Natural killer cell treated with Interleukin-12 subunit alpha and Interleukin-12 subunit beta and Interleukin-15 and Interleukin-18, amount 100 ng/mL, for 72 hours (primary cell): Measurements from ENCODE around the gene CEP68. TPM values are rescaled to one million over a fixed set of nuclear protein-coding genes. Genes with fewer than 3 reads are reported as not detected.
A peak's percentile ranks its signal among the peaks of the same experiment; 100 is the strongest.
"Not testable (repeated sequence)": the region's sequence is repeated elsewhere in the genome, so short reads cannot be mapped to it uniquely, and the experiment has no call there.

Source experiments
- ATAC-seq, 2 donors: fragments of 150-1000 bp; cut with Tn5 transposase in 1 of 2; sonication (Bioruptor Pico), chemical (Tn5 transposase) in 1 of 2; 2 replicates each; pipeline ENCODE4 v1.10.0; 2021
- DNase-seq: peaks from one replicate; pipeline ENCODE4 v3.0.0; 2022; ENCODE audit warnings: low spot score
- H3K27ac Mint-ChIP-seq, 2 donors: 1 replicate in 1 of 2; 2 replicates in 1 of 2; pipeline ENCODE4 v1.8.0; 2022; ENCODE audit warnings: mixed read lengths in 2 of 2, mild to moderate bottlenecking in 1 of 2, moderate library complexity in 1 of 2
- H3K27me3 Mint-ChIP-seq, 2 donors: 1 replicate in 1 of 2; 2 replicates in 1 of 2; pipeline ENCODE4 v1.8.0; 2022; ENCODE audit warnings: mixed read lengths in 2 of 2
- H3K36me3 Mint-ChIP-seq: one replicate; pipeline ENCODE4 v1.8.0; 2022; ENCODE audit warnings: mixed read lengths
- H3K4me1 Mint-ChIP-seq, 2 donors: 1 replicate in 1 of 2; 2 replicates in 1 of 2; pipeline ENCODE4 v1.8.0; 2022; ENCODE audit warnings: low read depth in 2 of 2, mixed read lengths in 2 of 2, mild to moderate bottlenecking in 1 of 2
- H3K4me3 Mint-ChIP-seq: one replicate; pipeline ENCODE4 v1.8.0; 2022; ENCODE audit warnings: mixed read lengths
- H3K9me3 Mint-ChIP-seq: 2 replicates; pipeline ENCODE4 v1.8.0; 2022; ENCODE audit warnings: mixed read lengths
- total RNA-seq, 2 donors: library from RNA; stranded (reverse); gene quantifications; one replicate each; pipeline ENCODE4 v1.2.3, GENCODE V29; 2022

CEP68 gene
- total RNA-seq, 2 donors from 2014 or later, result 2.0 to 2.3 TPM

- Mint-ChIP-seq H3K27me3 (no peaks in the 10 kb centered on the region), H3K4me1 (peaks cover 35 to 46% of the 10 kb centered on the region in 2 donors), H3K27ac (peak overlapping the region; percentile 93 to 96), H3K9me3 (no peaks in the 10 kb centered on the region), H3K36me3 (peaks cover 13% of the 10 kb centered on the region), H3K4me3 (peak overlapping the region; percentile 96)
- DNase-seq, result peak; percentile 70
- peak; percentile 0 to 13 for ATAC-seq
These were observed 73.1 kb downstream of the CEP68 start for GRCh38 chr2:65129286-65129825.

GRCh38 chr2:65129826-65130663 lies 73.8 kb downstream of the CEP68 start, which contains the start of gene RAB1A:
RAB1A (minus strand) TSS chr2:65130106; CDS start chr2:65129915, 191 bp downstream.
- H3K36me3 Mint-ChIP-seq, result peaks cover 13% of the 10 kb centered on the region
- no peaks in the 10 kb centered on the region for H3K9me3 Mint-ChIP-seq
- peak within 1 kb of the TSS; percentile 96 for H3K4me3 Mint-ChIP-seq
- H3K27me3 Mint-ChIP-seq, result no peaks in the 10 kb centered on the region
- peak within 1 kb of the TSS; percentile 93 to 96 for H3K27ac Mint-ChIP-seq
- peaks cover 29 to 39% of the 10 kb centered on the region in 2 donors for H3K4me1 Mint-ChIP-seq
- peak; percentile 99 for DNase-seq
- ATAC-seq, result peak; percentile 96

- DNase-seq (no peak), ATAC-seq (peak; percentile 48 to 56)
- H3K4me1 Mint-ChIP-seq, result peaks cover 25 to 38% of the 10 kb centered on the region in 2 donors
- peak overlapping the region; percentile 93 to 96 for H3K27ac Mint-ChIP-seq
- no peaks in the 10 kb centered on the region for H3K27me3 Mint-ChIP-seq
- peak overlapping the region; percentile 96 for H3K4me3 Mint-ChIP-seq
- H3K9me3 Mint-ChIP-seq, result no peaks in the 10 kb centered on the region
- peaks cover 13% of the 10 kb centered on the region for H3K36me3 Mint-ChIP-seq
These were observed 74.5 kb downstream of the CEP68 start for GRCh38 chr2:65130664-65131175.

- H3K4me3 Mint-ChIP-seq, H3K27me3 Mint-ChIP-seq, H3K27ac Mint-ChIP-seq, H3K9me3 Mint-ChIP-seq, DNase-seq, ATAC-seq: not testable (repeated sequence)
- H3K36me3 Mint-ChIP-seq, result peaks cover 13% of the 10 kb centered on the region
- peaks cover 13 to 22% of the 10 kb centered on the region in 2 donors for H3K4me1 Mint-ChIP-seq
These were observed 76.7 kb downstream of the CEP68 start for GRCh38 chr2:65132930-65133329.

- peaks cover 11% of the 10 kb centered on the region for H3K36me3 Mint-ChIP-seq
- no peaks in the 10 kb centered on the region for H3K9me3 Mint-ChIP-seq
- DNase-seq, result no peak
- H3K4me1 Mint-ChIP-seq, result peaks cover 9 to 15% of the 10 kb centered on the region in 2 donors
- no peak overlapping the region for H3K4me3 Mint-ChIP-seq
- no peak for ATAC-seq
- H3K27me3 Mint-ChIP-seq, result no peaks in the 10 kb centered on the region
- no peak overlapping the region for H3K27ac Mint-ChIP-seq
These were observed 77.4 kb downstream of the CEP68 start for GRCh38 chr2:65133626-65134025.

GRCh38 chr2:65134158-65134557 lies 77.9 kb downstream of the CEP68 start:
- H3K27me3 Mint-ChIP-seq, result no peaks in the 10 kb centered on the region
- H3K27ac Mint-ChIP-seq, result no peak overlapping the region
- ATAC-seq (no peak), DNase-seq (no peak)
- no peak overlapping the region for H3K4me3 Mint-ChIP-seq
- no peaks in the 10 kb centered on the region for H3K9me3 Mint-ChIP-seq
- peaks cover 7 to 10% of the 10 kb centered on the region in 2 donors for H3K4me1 Mint-ChIP-seq
- H3K36me3 Mint-ChIP-seq, result peaks cover 6% of the 10 kb centered on the region

- Mint-ChIP-seq H3K4me1 (peaks cover under 1 to 2% of the 10 kb centered on the region in 2 donors), H3K36me3 (no peaks in the 10 kb centered on the region), H3K27me3 (no peaks in the 10 kb centered on the region), H3K4me3 (no peak overlapping the region), H3K27ac (no peak overlapping the region), H3K9me3 (no peaks in the 10 kb centered on the region)
- no peak for DNase-seq
- no peak for ATAC-seq
These were observed 80.0 kb downstream of the CEP68 start for GRCh38 chr2:65136253-65136652.

Other genes starting within 250 kb of the CEP68 start
- gene SLC1A4, start 67.0 kb upstream of the CEP68 start, total RNA-seq, result 10 to 100 TPM; 34.5 to 34.7 TPM
- 100 to 1,000 TPM; 103 to 136 TPM for gene RAB1A, start 73.7 kb downstream of the CEP68 start, total RNA-seq
- 100 to 1,000 TPM; 227 to 491 TPM for gene ACTR2, start 171.4 kb downstream of the CEP68 start, total RNA-seq